GM12892 (cell line): ENCODE measurements around the gene ERFL.

Experiments
- POLR2A ChIP-seq: IDR thresholded peaks from 2 replicates; pipeline ENCODE4 v1.6.1; 2011; ENCODE audit warnings: low read depth, low read length, control low read depth
- POLR2AphosphoS5 ChIP-seq: IDR thresholded peaks from 2 replicates; pipeline ENCODE4 v1.6.1; 2011; ENCODE audit warnings: low read depth, low read length, control low read depth
- TAF1 ChIP-seq: IDR thresholded peaks from 2 replicates; pipeline ENCODE4 v1.6.1; 2011; ENCODE audit warnings: low read depth, mild to moderate bottlenecking, control low read depth, low read length, borderline replicate concordance

GRCh38 chr19:41936416-41936850 lies 8.2 kb upstream of the ERFL start:
- TF ChIP-seq POLR2A (no peak), POLR2AphosphoS5 (no peak), TAF1 (no peak)
